ENCODE results near the gene FAM216A.
"Not testable (repeated sequence)": the region's sequence is repeated elsewhere in the genome, so short reads cannot be mapped to it uniquely, and the experiment has no call there.

DNA sequence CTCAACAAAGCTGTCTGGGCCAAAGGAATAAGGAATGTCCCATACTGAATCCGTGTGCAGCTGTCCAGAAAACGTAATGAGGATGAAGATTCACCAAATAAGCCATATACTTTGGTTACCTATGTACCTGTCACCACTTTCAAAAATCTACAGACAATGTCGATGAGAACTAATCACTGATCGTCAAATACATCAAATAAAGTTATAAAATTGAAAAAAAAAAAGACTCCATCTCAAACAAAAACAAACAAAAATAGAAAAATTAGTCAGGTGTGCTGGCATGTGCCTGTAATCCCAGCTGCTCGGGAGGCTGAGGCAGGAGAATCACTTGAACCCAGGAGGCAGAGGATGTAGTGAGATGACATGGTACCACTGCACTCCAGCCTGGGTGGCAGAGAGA lies 7.5 kb upstream of the FAM216A start:
- TF ChIP-seq, protein P1, sequence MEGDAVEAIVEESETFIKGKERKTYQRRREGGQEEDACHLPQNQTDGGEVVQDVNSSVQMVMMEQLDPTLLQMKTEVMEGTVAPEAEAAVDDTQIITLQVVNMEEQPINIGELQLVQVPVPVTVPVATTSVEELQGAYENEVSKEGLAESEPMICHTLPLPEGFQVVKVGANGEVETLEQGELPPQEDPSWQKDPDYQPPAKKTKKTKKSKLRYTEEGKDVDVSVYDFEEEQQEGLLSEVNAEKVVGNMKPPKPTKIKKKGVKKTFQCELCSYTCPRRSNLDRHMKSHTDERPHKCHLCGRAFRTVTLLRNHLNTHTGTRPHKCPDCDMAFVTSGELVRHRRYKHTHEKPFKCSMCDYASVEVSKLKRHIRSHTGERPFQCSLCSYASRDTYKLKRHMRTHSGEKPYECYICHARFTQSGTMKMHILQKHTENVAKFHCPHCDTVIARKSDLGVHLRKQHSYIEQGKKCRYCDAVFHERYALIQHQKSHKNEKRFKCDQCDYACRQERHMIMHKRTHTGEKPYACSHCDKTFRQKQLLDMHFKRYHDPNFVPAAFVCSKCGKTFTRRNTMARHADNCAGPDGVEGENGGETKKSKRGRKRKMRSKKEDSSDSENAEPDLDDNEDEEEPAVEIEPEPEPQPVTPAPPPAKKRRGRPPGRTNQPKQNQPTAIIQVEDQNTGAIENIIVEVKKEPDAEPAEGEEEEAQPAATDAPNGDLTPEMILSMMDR (IDR thresholded peaks at IDR 0.05), result not testable (repeated sequence)
- not testable (repeated sequence) for TF ChIP-seq POLR2AphosphoS5 (IDR thresholded peaks at IDR 0.05); POLR2A (IDR thresholded peaks at IDR 0.05; ENCODE audit: low read depth)

Measured in esophagus muscularis mucosa (tissue), 3 donors.